ENCODE results near the gene NCOR2.

NCOR2 gene

DNA sequence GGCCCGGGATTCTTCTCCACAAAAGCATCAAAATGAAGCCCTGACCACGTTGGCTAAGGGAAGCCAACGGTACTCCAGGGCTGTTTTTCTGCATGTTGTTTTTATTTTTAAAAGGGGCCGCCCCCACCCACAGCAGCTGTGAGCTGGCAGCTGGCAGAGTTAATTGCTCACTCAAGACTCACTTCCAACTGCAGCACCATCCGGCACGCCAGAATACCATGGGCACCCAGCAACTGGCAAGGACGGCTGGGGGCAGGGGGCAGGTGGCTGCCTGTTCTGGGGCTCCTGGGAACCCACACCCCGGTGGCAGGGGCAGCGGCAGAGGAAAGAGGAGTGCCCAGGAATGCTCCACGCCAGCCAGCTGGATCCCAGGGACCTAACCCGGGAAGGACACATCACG lies 44.3 kb downstream of the NCOR2 start:
- DNase-seq = no peak

DNA sequence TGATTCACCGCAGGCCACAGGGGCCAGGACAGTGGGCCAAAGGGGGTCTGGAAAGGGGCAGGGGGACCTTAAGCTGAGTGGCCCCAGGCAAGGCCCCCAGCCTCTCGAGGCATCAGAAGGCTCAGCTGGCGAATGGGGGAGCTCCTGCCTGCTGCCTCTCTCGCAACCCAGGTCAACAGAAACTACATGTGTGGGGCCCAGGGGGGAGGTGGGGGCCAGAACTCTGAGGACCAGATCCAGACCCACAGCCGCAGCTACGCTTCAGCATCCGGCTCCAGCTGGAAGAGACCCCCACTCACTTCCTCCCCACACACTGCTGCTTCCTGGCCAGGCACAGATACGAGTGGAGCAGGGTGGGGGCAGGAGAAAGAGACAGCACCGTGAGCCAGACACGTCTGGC lies 46.5 kb downstream of the NCOR2 start:
- DNase-seq = no peak

DNA sequence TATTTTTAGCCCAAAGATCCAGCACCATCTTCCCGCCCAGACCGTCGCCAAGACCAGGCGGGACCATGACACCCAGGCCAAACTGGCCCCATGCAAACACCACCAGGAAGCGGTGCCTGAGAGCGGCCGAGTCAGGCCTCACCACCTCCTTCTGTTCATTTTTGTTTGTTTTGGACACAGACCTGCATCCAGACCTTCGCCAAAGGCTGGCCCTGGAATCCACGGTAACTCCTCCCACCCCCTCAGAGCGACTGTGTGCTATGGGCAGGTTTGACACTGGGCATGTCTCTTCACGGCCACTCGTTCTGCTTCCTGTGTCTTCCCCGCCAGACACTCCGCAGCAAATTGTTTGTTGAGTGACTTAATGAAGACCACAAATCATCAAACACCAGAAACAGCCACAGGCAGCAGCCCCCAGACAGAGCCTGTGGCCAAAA lies 47.1 kb downstream of the NCOR2 start:
- no peak for DNase-seq

DNA sequence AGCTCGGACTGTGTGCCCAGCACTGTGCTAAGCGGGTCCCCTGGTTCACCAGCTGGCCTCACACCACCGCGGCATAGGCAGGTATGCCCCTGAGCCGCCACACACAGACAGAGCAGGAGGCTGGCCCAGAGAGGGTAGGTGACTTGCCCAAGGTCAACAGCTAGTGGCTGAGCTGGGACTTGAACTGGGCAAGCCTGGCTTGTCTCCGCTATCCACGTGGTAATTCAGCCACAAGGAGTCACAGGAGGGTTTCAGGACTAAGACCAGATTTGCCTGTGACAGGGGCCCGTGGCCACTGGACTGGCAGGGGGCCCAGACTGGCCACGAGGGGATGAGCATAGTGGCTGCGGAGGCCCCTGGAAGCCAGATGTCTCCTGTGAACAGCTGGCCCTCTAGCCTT lies 47.7 kb downstream of the NCOR2 start:
- no peak for DNase-seq

DNA sequence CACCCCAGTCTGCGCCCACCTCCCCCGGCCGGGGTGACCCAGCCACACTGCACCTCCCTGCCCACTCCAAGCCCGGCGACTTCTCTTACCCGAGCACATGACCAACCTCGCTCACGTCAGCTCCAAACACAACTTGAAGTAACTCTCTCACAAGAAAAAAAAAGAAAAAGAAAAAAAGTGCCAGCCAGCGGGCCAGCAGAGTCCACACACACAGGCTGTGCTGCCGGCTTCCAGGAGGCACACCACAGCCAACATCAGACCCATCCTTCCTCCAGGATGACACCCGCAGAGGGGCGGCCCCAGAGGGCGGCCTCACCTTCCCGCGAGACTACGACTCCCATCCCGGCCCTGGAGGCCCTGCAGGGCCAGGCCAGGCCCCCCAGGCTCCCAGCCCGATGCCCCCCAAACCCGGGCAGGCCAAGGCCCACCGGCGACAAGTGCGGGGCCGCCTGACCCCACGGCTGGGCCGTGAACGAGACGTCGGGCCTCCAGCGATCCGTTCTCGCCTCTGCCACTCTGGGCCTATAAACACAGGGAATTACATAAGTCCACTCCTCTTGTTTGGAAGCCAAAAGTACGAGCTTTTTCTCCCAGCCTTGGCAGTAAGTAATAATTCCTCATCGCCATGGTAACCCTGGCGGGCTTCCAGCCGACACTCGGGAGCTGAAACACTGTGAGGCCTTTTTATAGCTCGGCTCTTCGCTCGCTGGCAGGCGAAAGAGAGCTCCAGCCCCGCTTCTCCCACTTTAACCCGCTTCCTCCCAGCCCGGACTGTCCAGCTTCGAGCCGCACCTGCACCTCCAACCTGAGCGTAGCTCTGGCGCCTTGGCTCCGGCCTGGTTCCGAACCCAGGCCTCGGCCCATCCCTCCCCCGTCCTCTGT lies 49.1 kb downstream of the NCOR2 start:
- no peak for DNase-seq

All from activated CD4-positive, alpha-beta T cell treated with anti-CD3 and anti-CD28 coated beads for 1 hour (primary cell).